Activated T-helper 1 cell treated with anti-CD3 and anti-CD28 coated beads, Interleukin-2, amount 50 U/mL, for 16 hours (primary cell): ENCODE data around the gene NFIC.
"Not testable (repeated sequence)": the region's sequence is repeated elsewhere in the genome, so short reads cannot be mapped to it uniquely, and the experiment has no call there.

ENCODE experiments used
- DNase-seq, 2 donors: peaks; one replicate each; pipeline ENCODE4 v3.0.0-alpha.2; 2020; ENCODE audit warnings: low read depth in 1 of 2, low spot score in 1 of 2

The NFIC gene

GRCh38 chr19:3365836-3366752, at the start of gene NFIC:
Gene NFIC, plus strand, starts transcription at chr19:3366583. Its CDS starts 54 bp downstream, at chr19:3366637.
- no peak for DNase-seq

- DNase-seq: no peak
Observed at GRCh38 chr19:3316659-3317207, 49.6 kb upstream of the NFIC start.

- DNase-seq: no peak
Observed at GRCh38 chr19:3319643-3320353, 46.6 kb upstream of the NFIC start.

GRCh38 chr19:3320354-3320670, 46.1 kb upstream of the NFIC start:
- no peak for DNase-seq

DNA sequence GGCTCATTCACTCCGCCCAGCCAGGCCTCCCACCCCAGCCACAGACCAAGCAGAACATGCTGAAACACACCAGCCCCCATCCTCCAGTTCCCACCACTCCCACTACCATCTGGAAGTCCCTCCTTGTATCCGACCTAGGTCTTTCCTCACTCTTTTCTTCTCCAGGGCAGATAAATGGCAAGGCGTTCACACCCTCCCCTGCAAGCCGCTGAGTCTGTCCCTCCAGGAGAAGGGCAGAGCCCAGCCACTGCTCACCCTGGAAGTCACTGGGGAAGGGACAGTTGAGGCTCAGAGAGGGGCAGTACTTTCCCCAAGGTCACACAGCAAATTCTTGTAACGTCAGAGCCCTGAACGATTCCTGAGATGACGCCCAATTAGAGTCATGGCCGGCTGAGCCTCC, 45.5 kb upstream of the NFIC start:
- no peak for DNase-seq

- DNase-seq: no peak
Observed at GRCh38 chr19:3321696-3322095, 44.7 kb upstream of the NFIC start.

GRCh38 chr19:3322199-3322978, 44.0 kb upstream of the NFIC start:
- no peak for DNase-seq

- DNase-seq: no peak
Observed at GRCh38 chr19:3323026-3323425, 43.4 kb upstream of the NFIC start.

- DNase-seq: no peak
Observed at GRCh38 chr19:3323658-3324057, 42.7 kb upstream of the NFIC start.

DNA sequence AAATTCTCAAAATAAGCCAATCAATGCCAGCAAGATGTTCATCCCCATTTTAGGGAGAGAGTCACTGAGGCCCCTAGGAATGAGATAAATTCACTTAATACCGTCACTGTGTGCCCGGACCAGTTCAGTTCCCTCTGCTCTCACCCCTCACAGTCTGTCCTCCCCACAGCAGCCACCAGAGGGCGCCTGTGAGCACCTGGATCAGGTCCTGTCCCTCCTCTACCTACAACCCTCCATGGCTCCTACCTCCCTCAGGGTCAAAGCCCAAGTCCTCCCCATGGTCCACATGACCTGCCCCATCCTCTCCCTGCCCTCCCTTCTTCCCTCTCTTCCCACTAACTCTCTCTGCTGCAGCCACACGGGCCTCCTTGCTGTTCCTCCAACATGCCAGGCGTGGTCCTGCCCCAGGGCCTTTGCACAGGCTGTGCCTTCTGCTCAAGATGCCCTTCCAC, 42.0 kb upstream of the NFIC start:
- DNase-seq: peak; percentile 59 to 63

DNA sequence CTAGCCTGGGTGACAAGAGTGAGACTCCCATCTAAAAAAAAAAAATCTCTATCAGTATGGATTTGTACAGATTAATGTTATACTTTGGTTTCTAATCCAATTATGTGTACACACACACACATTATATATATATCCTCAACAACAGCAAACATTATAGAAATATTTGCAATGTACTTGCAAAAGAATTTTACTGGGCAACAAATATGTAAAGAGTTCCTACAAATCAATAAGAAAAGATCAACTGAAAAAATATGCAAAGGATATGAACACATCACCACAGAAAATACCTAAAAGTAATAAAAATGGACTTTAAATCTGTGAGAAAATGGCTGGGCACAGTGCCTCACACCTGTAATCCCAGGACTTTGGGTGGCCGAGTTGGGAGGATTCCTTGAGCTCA, 40.9 kb upstream of the NFIC start:
- no peak for DNase-seq

DNA sequence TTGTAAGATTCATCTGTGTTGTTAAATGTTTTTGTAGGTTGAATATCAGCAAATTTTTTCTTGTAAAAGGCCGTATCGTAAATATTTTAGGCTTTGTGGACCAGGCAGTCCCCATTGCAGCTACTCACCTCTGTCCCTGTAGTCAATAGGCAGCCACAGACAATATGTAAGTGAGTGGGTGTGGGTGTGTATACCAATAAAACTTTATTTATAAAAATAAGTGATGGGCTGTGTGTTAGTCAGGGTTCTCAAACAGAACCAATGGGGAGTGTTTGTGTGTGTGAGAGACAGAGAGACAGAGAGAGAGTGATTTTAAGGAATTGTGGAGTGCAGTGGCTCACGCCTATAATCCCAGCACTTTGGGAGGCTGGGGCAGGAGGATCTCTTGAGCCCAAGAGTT, 37.6 kb upstream of the NFIC start:
- DNase-seq: no peak

- DNase-seq: no peak
Observed at GRCh38 chr19:3330047-3330446, 36.3 kb upstream of the NFIC start.

DNA sequence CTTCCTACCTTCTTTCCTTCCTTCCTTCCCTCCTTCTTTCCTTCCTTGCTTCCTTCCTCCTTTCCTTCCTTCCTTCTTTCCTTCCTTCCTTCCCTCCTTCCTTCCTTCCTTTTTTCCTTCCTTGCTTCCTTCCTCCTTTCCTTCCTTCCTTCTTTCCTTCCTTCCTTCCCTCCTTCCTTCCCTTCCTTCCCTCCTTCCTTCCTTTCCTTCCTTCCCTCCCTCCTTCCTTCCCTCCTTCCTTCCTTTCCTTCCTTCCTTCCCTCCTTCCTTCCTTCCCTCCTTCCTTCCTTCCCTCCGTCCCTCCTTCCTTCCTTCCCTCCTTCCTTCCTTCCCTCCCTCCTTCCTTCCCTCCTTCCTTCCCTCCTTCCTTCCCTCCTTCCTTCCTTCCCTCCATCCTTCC, 34.2 kb upstream of the NFIC start:
- not testable (repeated sequence) for DNase-seq

- no peak for DNase-seq
Observed at GRCh38 chr19:3333020-3333583, 33.3 kb upstream of the NFIC start.

GRCh38 chr19:3333662-3334061, 32.7 kb upstream of the NFIC start:
- DNase-seq: no peak

DNA sequence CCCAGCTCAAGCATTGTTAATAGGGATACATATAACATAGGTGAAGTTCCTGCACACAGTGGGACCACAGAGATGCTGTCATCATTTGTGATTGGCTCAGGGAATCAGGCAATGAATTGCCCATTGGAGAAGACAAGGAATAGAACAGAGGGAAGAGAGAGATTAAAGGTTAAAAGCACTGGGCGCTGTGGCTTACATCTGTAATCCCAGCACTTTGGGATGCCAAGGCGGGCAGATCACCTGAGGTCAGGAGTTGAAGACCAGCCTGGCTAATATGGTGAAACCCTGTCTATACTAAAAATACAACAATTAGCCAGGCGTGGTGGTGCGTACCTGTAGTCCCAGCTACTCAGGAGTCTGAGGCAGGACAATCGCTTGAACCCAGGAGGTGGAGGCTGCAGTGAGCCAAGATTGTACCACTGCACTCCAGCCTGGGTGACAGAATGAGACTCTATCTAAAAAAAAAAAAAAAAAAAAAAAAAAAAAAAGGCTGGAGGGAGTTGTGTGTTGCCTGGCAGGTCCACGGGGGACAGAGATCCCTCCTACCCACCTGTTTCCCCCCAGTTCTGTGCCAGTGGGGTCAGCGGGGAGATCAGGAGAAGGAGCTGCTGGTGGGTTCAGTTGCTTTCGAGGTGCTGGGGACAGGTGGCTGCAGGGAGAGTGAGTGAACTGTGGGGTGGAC, 31.5 kb upstream of the NFIC start:
- not testable (repeated sequence) for DNase-seq

- no peak for DNase-seq
Observed at GRCh38 chr19:3335431-3336350, 30.7 kb upstream of the NFIC start.

DNA sequence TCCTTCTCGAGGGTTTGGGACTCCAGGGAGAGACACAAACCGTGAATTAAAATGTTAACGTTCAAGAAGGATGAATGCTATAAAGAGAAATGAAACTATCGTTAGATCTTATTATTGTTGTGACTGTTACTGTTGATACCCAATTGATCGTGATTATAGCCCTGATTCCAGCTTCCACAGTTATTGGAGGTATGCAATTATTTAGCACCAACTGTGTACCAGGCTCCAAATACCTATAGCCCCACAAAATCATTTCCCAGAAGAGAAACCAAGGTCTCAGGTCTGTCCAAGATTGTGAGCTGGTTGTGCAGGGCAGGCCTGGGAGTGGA, 30.1 kb upstream of the NFIC start:
- no peak for DNase-seq
